ENCODE data around the gene RNF111.

The RNF111 gene

DNA sequence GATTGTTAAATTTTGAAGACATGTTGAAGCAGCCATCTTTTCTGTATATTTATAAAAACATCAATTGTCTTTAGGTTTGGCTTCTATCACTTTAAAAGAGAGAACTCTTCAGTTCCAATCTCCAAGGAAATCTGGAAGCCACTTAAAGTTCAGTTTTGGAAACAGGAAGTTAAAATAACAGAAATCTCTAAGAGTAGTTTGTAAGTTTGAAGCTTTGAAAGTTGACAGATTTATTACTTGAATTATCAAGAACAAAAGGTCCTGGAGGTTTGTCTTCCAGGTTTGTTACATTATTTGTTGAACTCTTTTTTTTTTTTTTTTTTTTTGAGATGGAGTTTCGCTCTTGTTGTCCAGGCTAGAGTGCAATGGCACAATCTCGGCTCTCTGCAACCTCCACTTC, 30.0 kb downstream of the RNF111 start:
- H3K4me3 ChIP-seq (ENCODE audit: low read length, poor library complexity, severe bottlenecking), result no peak overlapping the region
- peaks cover 68% of the 10 kb centered on the region for H3K79me2 ChIP-seq (ENCODE audit: insufficient read depth, low read length)
- H3K9me3 ChIP-seq (ENCODE audit: insufficient read depth, low read depth, low read length), result no peaks in the 10 kb centered on the region
- no peak for TF ChIP-seq EZH2phosphoT487 (IDR thresholded peaks at IDR 0.05; ENCODE audit: borderline replicate concordance)
- TF ChIP-seq, protein P1, sequence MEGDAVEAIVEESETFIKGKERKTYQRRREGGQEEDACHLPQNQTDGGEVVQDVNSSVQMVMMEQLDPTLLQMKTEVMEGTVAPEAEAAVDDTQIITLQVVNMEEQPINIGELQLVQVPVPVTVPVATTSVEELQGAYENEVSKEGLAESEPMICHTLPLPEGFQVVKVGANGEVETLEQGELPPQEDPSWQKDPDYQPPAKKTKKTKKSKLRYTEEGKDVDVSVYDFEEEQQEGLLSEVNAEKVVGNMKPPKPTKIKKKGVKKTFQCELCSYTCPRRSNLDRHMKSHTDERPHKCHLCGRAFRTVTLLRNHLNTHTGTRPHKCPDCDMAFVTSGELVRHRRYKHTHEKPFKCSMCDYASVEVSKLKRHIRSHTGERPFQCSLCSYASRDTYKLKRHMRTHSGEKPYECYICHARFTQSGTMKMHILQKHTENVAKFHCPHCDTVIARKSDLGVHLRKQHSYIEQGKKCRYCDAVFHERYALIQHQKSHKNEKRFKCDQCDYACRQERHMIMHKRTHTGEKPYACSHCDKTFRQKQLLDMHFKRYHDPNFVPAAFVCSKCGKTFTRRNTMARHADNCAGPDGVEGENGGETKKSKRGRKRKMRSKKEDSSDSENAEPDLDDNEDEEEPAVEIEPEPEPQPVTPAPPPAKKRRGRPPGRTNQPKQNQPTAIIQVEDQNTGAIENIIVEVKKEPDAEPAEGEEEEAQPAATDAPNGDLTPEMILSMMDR (conservative IDR thresholded peaks at IDR 0.05; ENCODE audit: low read length), result no peak
- H4K20me1 ChIP-seq (ENCODE audit: insufficient read depth, low read length, poor library complexity, severe bottlenecking), result peaks cover 3% of the 10 kb centered on the region
- no peak overlapping the region for H3K9ac ChIP-seq (ENCODE audit: low read depth, low read length, poor library complexity, severe bottlenecking)
- peaks cover 5% of the 10 kb centered on the region for H3K4me1 ChIP-seq (ENCODE audit: insufficient read depth, low read length, poor library complexity, severe bottlenecking)
- H3K4me2 ChIP-seq (ENCODE audit: low read depth, low read length, poor library complexity, severe bottlenecking), result peak overlapping the region; percentile 26
- H2AFZ ChIP-seq (ENCODE audit: low read length), result no peak overlapping the region
- H3K9me2 ChIP-seq (replicated peaks; ENCODE audit: low read depth, low read length), result no peaks in the 10 kb centered on the region
- no peaks in the 10 kb centered on the region for H3F3A ChIP-seq (ENCODE audit: low read depth)
- peaks cover 4% of the 10 kb centered on the region; the same call in 1 of the 2 replicates for H3K36me3 ChIP-seq (ENCODE audit: insufficient read depth, low read length)
- no peaks in the 10 kb centered on the region for H3K27me3 ChIP-seq (ENCODE audit: insufficient read depth, low read length, poor library complexity, severe bottlenecking)

DNA sequence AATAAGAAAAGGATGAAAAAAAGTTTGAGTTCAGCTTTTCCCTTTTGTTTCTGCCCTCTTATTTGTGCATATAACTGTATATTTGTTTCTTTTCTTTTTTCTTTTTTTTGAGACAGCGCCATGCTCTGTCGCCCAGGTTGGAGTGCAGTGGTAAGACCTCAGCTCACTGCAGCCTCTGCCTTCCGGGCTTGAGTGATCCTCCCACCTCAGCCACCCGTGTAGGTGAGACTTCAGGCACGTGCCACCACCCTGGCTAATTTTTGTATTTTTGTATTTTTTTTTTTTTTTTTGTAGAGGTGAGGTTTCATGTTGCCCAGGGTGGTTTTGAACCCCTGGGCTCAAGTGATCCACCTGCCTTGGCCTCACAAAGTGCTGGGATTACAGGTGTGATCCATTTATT, 31.4 kb downstream of the RNF111 start:
- peaks cover 3% of the 10 kb centered on the region for H4K20me1 ChIP-seq (ENCODE audit: insufficient read depth, low read length, poor library complexity, severe bottlenecking)
- no peaks in the 10 kb centered on the region for H3K9me2 ChIP-seq (replicated peaks; ENCODE audit: low read depth, low read length)
- H3K9me3 ChIP-seq (ENCODE audit: insufficient read depth, low read depth, low read length), result no peaks in the 10 kb centered on the region
- no peaks in the 10 kb centered on the region for H3F3A ChIP-seq (ENCODE audit: low read depth)
- H3K9ac ChIP-seq (ENCODE audit: low read depth, low read length, poor library complexity, severe bottlenecking), result no peak overlapping the region
- H3K27me3 ChIP-seq (ENCODE audit: insufficient read depth, low read length, poor library complexity, severe bottlenecking), result no peaks in the 10 kb centered on the region
- H3K36me3 ChIP-seq (ENCODE audit: insufficient read depth, low read length), result peaks cover 4% of the 10 kb centered on the region; the same call in 1 of the 2 replicates
- no peak overlapping the region for H3K4me2 ChIP-seq (ENCODE audit: low read depth, low read length, poor library complexity, severe bottlenecking)
- H2AFZ ChIP-seq (ENCODE audit: low read length), result no peak overlapping the region
- H3K4me3 ChIP-seq (ENCODE audit: low read length, poor library complexity, severe bottlenecking), result no peak overlapping the region
- TF ChIP-seq, protein P1 (conservative IDR thresholded peaks at IDR 0.05; ENCODE audit: low read length), result no peak
- TF ChIP-seq EZH2phosphoT487 (IDR thresholded peaks at IDR 0.05; ENCODE audit: borderline replicate concordance), result no peak
- peaks cover 56% of the 10 kb centered on the region for H3K79me2 ChIP-seq (ENCODE audit: insufficient read depth, low read length)
- H3K4me1 ChIP-seq (ENCODE audit: insufficient read depth, low read length, poor library complexity, severe bottlenecking), result peaks cover 5% of the 10 kb centered on the region

DNA sequence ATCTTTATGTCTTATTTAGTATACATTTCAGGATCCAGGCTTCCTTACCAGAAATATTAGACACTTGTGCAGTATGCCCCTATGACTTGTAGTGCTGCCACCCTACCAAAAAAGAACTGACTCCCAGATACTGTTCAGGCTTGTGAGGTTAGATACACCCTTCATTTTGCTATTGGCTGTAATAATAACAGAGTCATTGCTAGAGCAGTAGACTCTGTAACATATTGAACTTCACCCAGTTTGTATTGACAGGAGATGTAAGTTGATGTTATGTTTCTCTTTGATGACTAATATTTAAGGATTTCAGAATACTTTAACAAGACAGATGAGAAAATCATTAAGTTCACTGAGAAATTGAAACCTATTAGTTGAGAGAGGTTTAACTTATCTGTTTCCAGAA, 32.9 kb downstream of the RNF111 start:
- TF ChIP-seq EZH2phosphoT487 (IDR thresholded peaks at IDR 0.05; ENCODE audit: borderline replicate concordance), result no peak
- TF ChIP-seq, protein P1 (conservative IDR thresholded peaks at IDR 0.05; ENCODE audit: low read length), result no peak
- Histone ChIP-seq H3K9me3 (ENCODE audit: insufficient read depth, low read depth, low read length) (no peaks in the 10 kb centered on the region), H3K27me3 (ENCODE audit: insufficient read depth, low read length, poor library complexity, severe bottlenecking) (no peaks in the 10 kb centered on the region), H3K9ac (ENCODE audit: low read depth, low read length, poor library complexity, severe bottlenecking) (no peak overlapping the region), H3F3A (ENCODE audit: low read depth) (no peaks in the 10 kb centered on the region), H3K36me3 (ENCODE audit: insufficient read depth, low read length) (peaks cover 11% of the 10 kb centered on the region; the same call in 1 of the 2 replicates), H3K4me3 (ENCODE audit: low read length, poor library complexity, severe bottlenecking) (no peak overlapping the region), H3K4me1 (ENCODE audit: insufficient read depth, low read length, poor library complexity, severe bottlenecking) (peaks cover 5% of the 10 kb centered on the region), H4K20me1 (ENCODE audit: insufficient read depth, low read length, poor library complexity, severe bottlenecking) (peaks cover 3% of the 10 kb centered on the region), H2AFZ (ENCODE audit: low read length) (no peak overlapping the region), H3K79me2 (ENCODE audit: insufficient read depth, low read length) (peaks cover 46% of the 10 kb centered on the region), H3K4me2 (ENCODE audit: low read depth, low read length, poor library complexity, severe bottlenecking) (no peak overlapping the region), H3K9me2 (replicated peaks; ENCODE audit: low read depth, low read length) (no peaks in the 10 kb centered on the region)

Measured in Loucy (cell line).